H9 (cell line): ENCODE measurements around the gene MYO7B. TPM values are rescaled to one million over a fixed set of nuclear protein-coding genes. Genes with fewer than 3 reads are reported as not detected.

ENCODE experiments used
- DNase-seq: peaks from one replicate; pipeline ENCODE4 v3.0.0-alpha.2; 2017
- H2AFZ ChIP-seq: one replicate; pipeline ENCODE4 v1.6.1; 2013; ENCODE audit warnings: mild to moderate bottlenecking, low read length, control low read depth, moderate library complexity
- H2AK5ac ChIP-seq: 2 replicates; pipeline ENCODE4 v1.6.1; 2013; ENCODE audit warnings: low read length, control low read depth, mixed read lengths; ENCODE audit not compliant: insufficient read length
- H2BK120ac ChIP-seq: one replicate; pipeline ENCODE4 v1.6.1; 2013; ENCODE audit warnings: low read depth, mild to moderate bottlenecking, low read length, control low read depth, inconsistent platforms; ENCODE audit not compliant: poor library complexity, severe bottlenecking
- H2BK12ac ChIP-seq: 2 replicates; pipeline ENCODE4 v1.6.1; 2013; ENCODE audit warnings: low read length, control low read depth, mixed read lengths, low read depth; ENCODE audit not compliant: insufficient read length
- H2BK15ac ChIP-seq: 2 replicates; pipeline ENCODE4 v1.6.1; 2013; ENCODE audit warnings: low read depth, low read length, control low read depth
- H2BK20ac ChIP-seq: one replicate; pipeline ENCODE4 v1.6.1; 2013; ENCODE audit warnings: low read depth, mild to moderate bottlenecking, low read length, control low read depth, inconsistent platforms; ENCODE audit not compliant: poor library complexity, severe bottlenecking
- H2BK5ac ChIP-seq: 2 replicates; pipeline ENCODE4 v1.6.1; 2013; ENCODE audit warnings: low read length, control low read depth, mixed read lengths; ENCODE audit not compliant: insufficient read length
- H3K14ac ChIP-seq: 2 replicates; pipeline ENCODE4 v1.6.1; 2013; ENCODE audit warnings: low read length, control low read depth; ENCODE audit not compliant: insufficient read depth
- H3K18ac ChIP-seq: 2 replicates; pipeline ENCODE4 v1.6.1; 2013; ENCODE audit warnings: low read depth, mild to moderate bottlenecking, mixed read lengths, low read length, control low read depth; ENCODE audit not compliant: insufficient read length
- H3K23ac ChIP-seq: 2 replicates; pipeline ENCODE4 v1.6.1; 2013; ENCODE audit warnings: low read length, control low read depth, mixed read lengths, low read depth; ENCODE audit not compliant: insufficient read length
- H3K23me2 ChIP-seq: 2 replicates; pipeline ENCODE4 v1.6.1; 2013; ENCODE audit warnings: low read depth, mild to moderate bottlenecking, mixed read lengths, low read length, control low read depth; ENCODE audit not compliant: insufficient read length, poor library complexity, severe bottlenecking
- H3K27ac ChIP-seq: 2 replicates; pipeline ENCODE4 v1.5.1; 2013; ENCODE audit warnings: low read length, control low read depth, mixed read lengths, low read depth; ENCODE audit not compliant: insufficient read length
- H3K27me3 ChIP-seq: 2 replicates; pipeline ENCODE4 v1.6.1; 2013; ENCODE audit warnings: low read length, control low read depth, inconsistent platforms; ENCODE audit not compliant: insufficient read depth
- H3K4ac ChIP-seq: 2 replicates; pipeline ENCODE4 v1.6.1; 2013; ENCODE audit warnings: low read depth, mild to moderate bottlenecking, control low read depth, inconsistent platforms, low read length, moderate library complexity
- H3K4me1 ChIP-seq: 2 replicates; pipeline ENCODE4 v1.6.1; 2013; ENCODE audit warnings: low read length, control low read depth, inconsistent platforms; ENCODE audit not compliant: insufficient read depth
- H3K4me2 ChIP-seq: 2 replicates; pipeline ENCODE4 v1.6.1; 2013; ENCODE audit warnings: low read length, control low read depth, mixed read lengths; ENCODE audit not compliant: insufficient read length, insufficient read depth
- H3K56ac ChIP-seq: 2 replicates; pipeline ENCODE4 v1.6.1; 2013; ENCODE audit warnings: low read depth, mild to moderate bottlenecking, mixed read lengths, low read length, control low read depth; ENCODE audit not compliant: insufficient read length
- H3K79me1 ChIP-seq: 2 replicates; pipeline ENCODE4 v1.6.1; 2013; ENCODE audit warnings: low read depth, mild to moderate bottlenecking, moderate library complexity, low read length, control low read depth, inconsistent platforms; ENCODE audit not compliant: insufficient read depth, poor library complexity, severe bottlenecking
- H3K79me2 ChIP-seq: 2 replicates; pipeline ENCODE4 v1.6.1; 2013; ENCODE audit warnings: low read length, control low read depth, inconsistent platforms; ENCODE audit not compliant: insufficient read depth
- H3K9ac ChIP-seq: 2 replicates; pipeline ENCODE4 v1.6.1; 2013; ENCODE audit warnings: low read length, control low read depth, mixed read lengths; ENCODE audit not compliant: insufficient read length; ENCODE audit errors: extremely low read depth
- H3K9me3 ChIP-seq: one replicate; pipeline ENCODE4 v1.6.1; 2013; ENCODE audit warnings: low read depth, low read length, inconsistent platforms; ENCODE audit not compliant: control insufficient read depth
- H3T11ph ChIP-seq: one replicate; pipeline ENCODE4 v1.6.1; 2013; ENCODE audit warnings: mild to moderate bottlenecking, low read length, control low read depth, inconsistent platforms
- H4K20me1 ChIP-seq: one replicate; pipeline ENCODE4 v1.6.1; 2013; ENCODE audit not compliant: control insufficient read depth, insufficient read length, insufficient read depth
- H4K5ac ChIP-seq: 2 replicates; pipeline ENCODE4 v1.6.1; 2013; ENCODE audit warnings: low read depth, mild to moderate bottlenecking, mixed read lengths, low read length, control low read depth; ENCODE audit not compliant: insufficient read length
- H4K8ac ChIP-seq: replicated peaks from 2 replicates; pipeline ENCODE4 v1.6.1; 2013; ENCODE audit warnings: low read length, control low read depth, mixed read lengths, low read depth; ENCODE audit not compliant: insufficient read length
- H4K91ac ChIP-seq: 2 replicates; pipeline ENCODE4 v1.6.1; 2013; ENCODE audit warnings: low read depth, mild to moderate bottlenecking, moderate library complexity, mixed read lengths, low read length, control low read depth; ENCODE audit not compliant: insufficient read length
- H3K27ac Mint-ChIP-seq, 3 experiments: 2 replicates in 2 of 3; 3 replicates in 1 of 3; pipeline ENCODE4 v1.8.0; 2020 to 2021; ENCODE audit warnings: mixed read lengths in 3 of 3, mild to moderate bottlenecking in 1 of 3, moderate library complexity in 1 of 3
- H3K27me3 Mint-ChIP-seq: 2 replicates; pipeline ENCODE4 v1.8.0; 2021; ENCODE audit warnings: low read depth, mild to moderate bottlenecking, moderate library complexity, mixed read lengths
- H3K36me3 Mint-ChIP-seq, 3 experiments: 2 replicates in 2 of 3; 3 replicates in 1 of 3; pipeline ENCODE4 v1.8.0; 2020 to 2021; ENCODE audit warnings: low read depth in 3 of 3, mixed read lengths in 3 of 3; ENCODE audit not compliant: insufficient read depth in 1 of 3
- H3K4me1 Mint-ChIP-seq, 2 experiments: 2 replicates each; pipeline ENCODE4 v1.8.0; 2020; ENCODE audit warnings: mixed read lengths in 2 of 2
- H3K4me3 Mint-ChIP-seq, 2 experiments: 2 replicates in 1 of 2; 3 replicates in 1 of 2; pipeline ENCODE4 v1.8.0; 2020 to 2021; ENCODE audit warnings: mild to moderate bottlenecking in 2 of 2, mixed read lengths in 2 of 2, moderate library complexity in 1 of 2
- H3K9me3 Mint-ChIP-seq, 2 experiments: 2 replicates in 1 of 2; 3 replicates in 1 of 2; pipeline ENCODE4 v1.8.0; 2020; ENCODE audit warnings: mild to moderate bottlenecking in 2 of 2, mixed read lengths in 2 of 2, moderate library complexity in 1 of 2
- WGBS: extraction: QIAGEN DNeasy Blood & Tissue Kit; methylation state at CpG from one replicate; pipeline ENCODE4 v1.1.7; 2013; ENCODE audit warnings: missing lambda C conversion rate, low lambda C conversion rate, mixed read lengths; ENCODE audit not compliant: insufficient read length; ENCODE audit errors: extremely low coverage; 5-methylcytosine and 5-hydroxymethylcytosine counted together
- total RNA-seq: library from RNA; stranded (reverse); gene quantifications from 2 replicates; pipeline ENCODE4 v1.2.1, GENCODE V29; 2021
- TF ChIP-seq, protein P1 (sequence below): fragments of 200-600 bp; sonication (generic); conservative IDR thresholded peaks from 3 replicates; pipeline ENCODE4 v1.8.0; 2021; ENCODE audit warnings: antibody characterized with exemption, mild to moderate bottlenecking

The MYO7B gene
- total RNA-seq, 1 experiment from 2014 or later: not detected

- H3K4me2 ChIP-seq: no peak overlapping the region
- no peaks in the 10 kb centered on the region for H3K9me3 ChIP-seq
- Mint-ChIP-seq H3K9me3 (no peaks in the 10 kb centered on the region), H3K4me3 (no peak overlapping the region), H3K27me3 (peaks cover 7% of the 10 kb centered on the region), H3K4me1 (peaks cover 0 to under 1% of the 10 kb centered on the region in 2 experiments; a peak in 2 of 4 replicates), H3K27ac (no peak overlapping the region), H3K36me3 (no peaks in the 10 kb centered on the region; a peak in 1 of 7 replicates)
- H2BK120ac ChIP-seq: no peak overlapping the region
- H4K91ac ChIP-seq: no peak overlapping the region
- H2BK12ac ChIP-seq: no peak overlapping the region
- H2BK15ac ChIP-seq: no peak overlapping the region
- H3K23ac ChIP-seq: no peak overlapping the region
- no peak overlapping the region for H3K18ac ChIP-seq
- H3K79me1 ChIP-seq: no peaks in the 10 kb centered on the region
- no peak overlapping the region for H2BK5ac ChIP-seq
- TF ChIP-seq, protein P1, sequence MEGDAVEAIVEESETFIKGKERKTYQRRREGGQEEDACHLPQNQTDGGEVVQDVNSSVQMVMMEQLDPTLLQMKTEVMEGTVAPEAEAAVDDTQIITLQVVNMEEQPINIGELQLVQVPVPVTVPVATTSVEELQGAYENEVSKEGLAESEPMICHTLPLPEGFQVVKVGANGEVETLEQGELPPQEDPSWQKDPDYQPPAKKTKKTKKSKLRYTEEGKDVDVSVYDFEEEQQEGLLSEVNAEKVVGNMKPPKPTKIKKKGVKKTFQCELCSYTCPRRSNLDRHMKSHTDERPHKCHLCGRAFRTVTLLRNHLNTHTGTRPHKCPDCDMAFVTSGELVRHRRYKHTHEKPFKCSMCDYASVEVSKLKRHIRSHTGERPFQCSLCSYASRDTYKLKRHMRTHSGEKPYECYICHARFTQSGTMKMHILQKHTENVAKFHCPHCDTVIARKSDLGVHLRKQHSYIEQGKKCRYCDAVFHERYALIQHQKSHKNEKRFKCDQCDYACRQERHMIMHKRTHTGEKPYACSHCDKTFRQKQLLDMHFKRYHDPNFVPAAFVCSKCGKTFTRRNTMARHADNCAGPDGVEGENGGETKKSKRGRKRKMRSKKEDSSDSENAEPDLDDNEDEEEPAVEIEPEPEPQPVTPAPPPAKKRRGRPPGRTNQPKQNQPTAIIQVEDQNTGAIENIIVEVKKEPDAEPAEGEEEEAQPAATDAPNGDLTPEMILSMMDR: no peak
- no peak overlapping the region for H3K9ac ChIP-seq
- H2AFZ ChIP-seq: no peak overlapping the region
- H2AK5ac ChIP-seq: no peak overlapping the region
- DNase-seq: no peak
- H4K20me1 ChIP-seq: no peaks in the 10 kb centered on the region
- no peak overlapping the region for H4K8ac ChIP-seq
- no peak overlapping the region for H4K5ac ChIP-seq
- H3K14ac ChIP-seq: no peak overlapping the region
- H2BK20ac ChIP-seq: no peak overlapping the region
- no peak overlapping the region for H3T11ph ChIP-seq
- H3K79me2 ChIP-seq: no peaks in the 10 kb centered on the region
- H3K23me2 ChIP-seq: no peaks in the 10 kb centered on the region
- H3K27me3 ChIP-seq: no peaks in the 10 kb centered on the region
- H3K56ac ChIP-seq: no peak overlapping the region
- H3K27ac ChIP-seq: no peak overlapping the region
- no CpG with 5 or more reads among the region's 3 CpGs for WGBS
- H3K4ac ChIP-seq: no peak overlapping the region
- H3K4me1 ChIP-seq: no peaks in the 10 kb centered on the region
These were observed 85.4 kb downstream of the MYO7B start for GRCh38 chr2:127620866-127621265.
